Measurements from ENCODE around the gene FAAH.
"Not testable (repeated sequence)": the region's sequence is repeated elsewhere in the genome, so short reads cannot be mapped to it uniquely, and the experiment has no call there.

FAAH gene

DNA sequence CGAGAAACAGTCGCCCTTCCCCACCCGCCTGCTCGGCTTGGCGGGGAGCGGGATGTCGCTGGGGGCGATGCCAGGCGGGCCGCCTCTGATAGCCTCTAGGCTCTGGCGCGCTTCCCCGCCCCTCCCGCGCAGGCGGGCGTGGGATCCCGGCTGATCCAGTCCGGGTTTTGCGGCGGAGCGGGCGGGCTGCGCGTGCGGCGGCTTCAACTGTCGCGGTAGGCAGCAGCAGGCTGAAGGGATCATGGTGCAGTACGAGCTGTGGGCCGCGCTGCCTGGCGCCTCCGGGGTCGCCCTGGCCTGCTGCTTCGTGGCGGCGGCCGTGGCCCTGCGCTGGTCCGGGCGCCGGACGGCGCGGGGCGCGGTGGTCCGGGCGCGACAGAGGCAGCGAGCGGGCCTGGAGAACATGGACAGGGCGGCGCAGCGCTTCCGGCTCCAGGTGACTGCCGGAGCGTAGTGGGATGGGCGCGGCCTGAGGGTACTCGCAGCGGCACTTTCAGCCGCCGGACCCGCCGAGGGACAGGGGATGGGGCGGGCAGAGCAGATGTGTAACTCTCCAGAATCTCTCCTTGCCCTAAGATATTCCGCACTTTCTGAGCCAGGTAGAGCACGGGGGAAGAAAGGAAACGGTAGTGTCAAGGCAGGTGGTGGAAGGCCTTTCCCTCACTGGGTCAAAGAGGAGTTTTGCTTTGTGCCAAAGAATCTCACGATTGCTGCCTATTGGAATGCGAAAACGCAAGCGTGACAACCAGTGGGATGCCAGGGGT lies at the start of gene FAAH:
FAAH (plus strand) TSS at position 210 of the 764 bp plus-strand sequence; CDS start at position 242, 32 bp downstream.
- TF ChIP-seq, protein P1, sequence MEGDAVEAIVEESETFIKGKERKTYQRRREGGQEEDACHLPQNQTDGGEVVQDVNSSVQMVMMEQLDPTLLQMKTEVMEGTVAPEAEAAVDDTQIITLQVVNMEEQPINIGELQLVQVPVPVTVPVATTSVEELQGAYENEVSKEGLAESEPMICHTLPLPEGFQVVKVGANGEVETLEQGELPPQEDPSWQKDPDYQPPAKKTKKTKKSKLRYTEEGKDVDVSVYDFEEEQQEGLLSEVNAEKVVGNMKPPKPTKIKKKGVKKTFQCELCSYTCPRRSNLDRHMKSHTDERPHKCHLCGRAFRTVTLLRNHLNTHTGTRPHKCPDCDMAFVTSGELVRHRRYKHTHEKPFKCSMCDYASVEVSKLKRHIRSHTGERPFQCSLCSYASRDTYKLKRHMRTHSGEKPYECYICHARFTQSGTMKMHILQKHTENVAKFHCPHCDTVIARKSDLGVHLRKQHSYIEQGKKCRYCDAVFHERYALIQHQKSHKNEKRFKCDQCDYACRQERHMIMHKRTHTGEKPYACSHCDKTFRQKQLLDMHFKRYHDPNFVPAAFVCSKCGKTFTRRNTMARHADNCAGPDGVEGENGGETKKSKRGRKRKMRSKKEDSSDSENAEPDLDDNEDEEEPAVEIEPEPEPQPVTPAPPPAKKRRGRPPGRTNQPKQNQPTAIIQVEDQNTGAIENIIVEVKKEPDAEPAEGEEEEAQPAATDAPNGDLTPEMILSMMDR (IDR thresholded peaks at IDR 0.05; ENCODE audit: insufficient read depth, missing control alignments) = no peak
- no peak for DNase-seq (ENCODE audit: insufficient read length, low spot score)
- no peak for FAIRE-seq

DNA sequence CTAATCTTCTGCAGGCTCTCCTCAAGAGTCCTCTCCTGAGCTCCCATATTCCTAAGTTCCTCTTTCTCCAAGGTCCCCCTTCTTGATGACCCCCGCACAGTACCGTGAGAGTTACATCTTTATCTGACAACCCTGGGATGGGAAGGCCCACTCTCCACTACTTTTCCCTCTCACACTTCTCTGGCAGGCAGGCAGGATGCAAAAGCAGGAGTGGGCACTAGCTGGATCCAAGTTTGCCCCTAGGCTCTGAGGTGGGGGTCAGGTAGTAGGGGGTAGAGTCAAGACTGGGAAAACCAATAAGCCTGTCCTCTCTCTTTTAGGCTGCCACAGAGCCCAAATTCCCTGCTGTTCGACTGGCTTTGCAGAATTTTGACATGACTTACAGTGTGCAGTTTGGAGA lies 49.6 kb upstream of the FAAH start:
- TF ChIP-seq, protein P1 (IDR thresholded peaks at IDR 0.05; ENCODE audit: insufficient read depth, missing control alignments) = no peak
- no peak for DNase-seq (ENCODE audit: insufficient read length, low spot score)
- FAIRE-seq = no peak

DNA sequence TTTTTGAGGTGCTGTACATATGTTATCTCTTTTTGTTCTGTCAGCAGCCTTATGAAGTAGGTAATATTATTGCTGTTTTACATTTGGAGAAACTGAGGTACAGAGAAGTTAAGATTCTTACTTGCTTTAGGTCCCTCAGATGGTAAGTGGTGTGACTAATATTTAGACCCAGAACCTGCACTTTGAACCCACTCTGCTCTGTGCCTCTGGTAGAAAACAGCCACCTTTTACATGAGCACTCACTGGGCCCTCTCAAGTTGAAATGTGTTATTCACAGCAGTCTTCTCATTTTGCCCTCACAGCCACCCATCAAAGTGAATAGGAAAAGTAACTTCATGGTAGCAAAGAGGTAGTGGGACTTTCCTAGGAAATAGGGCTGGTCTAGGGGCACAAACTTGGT lies 48.8 kb upstream of the FAAH start:
- FAIRE-seq = no peak

DNA sequence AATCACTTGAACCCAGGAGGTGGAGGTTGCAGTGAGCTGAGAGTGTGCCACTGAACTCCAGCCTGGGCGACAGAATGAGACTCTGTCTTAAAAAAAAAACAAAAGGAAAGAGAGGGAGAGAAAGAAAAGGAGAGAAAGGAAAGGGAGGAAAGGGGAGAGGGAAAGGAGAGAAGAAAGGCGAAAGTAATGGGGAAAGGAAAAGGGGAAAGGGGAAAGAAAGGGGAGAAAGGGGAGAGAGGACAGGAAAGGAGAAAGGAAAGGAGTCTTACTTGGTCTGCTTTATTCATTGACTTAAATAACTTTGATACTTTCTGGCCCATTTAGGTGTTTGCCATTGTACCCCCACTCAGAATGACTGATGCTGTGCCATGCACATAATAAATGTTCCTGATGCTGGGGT lies 41.8 kb upstream of the FAAH start:
- TF ChIP-seq, protein P1 (IDR thresholded peaks at IDR 0.05; ENCODE audit: insufficient read depth, missing control alignments) = no peak
- DNase-seq (ENCODE audit: insufficient read length, low spot score) = no peak
- FAIRE-seq = no peak

More for the DNA sequence above, 48.8 kb upstream of the FAAH start:
- TF ChIP-seq, protein P1 (IDR thresholded peaks at IDR 0.05; ENCODE audit: insufficient read depth, missing control alignments) = no peak
- no peak for DNase-seq (ENCODE audit: insufficient read length, low spot score)

DNA sequence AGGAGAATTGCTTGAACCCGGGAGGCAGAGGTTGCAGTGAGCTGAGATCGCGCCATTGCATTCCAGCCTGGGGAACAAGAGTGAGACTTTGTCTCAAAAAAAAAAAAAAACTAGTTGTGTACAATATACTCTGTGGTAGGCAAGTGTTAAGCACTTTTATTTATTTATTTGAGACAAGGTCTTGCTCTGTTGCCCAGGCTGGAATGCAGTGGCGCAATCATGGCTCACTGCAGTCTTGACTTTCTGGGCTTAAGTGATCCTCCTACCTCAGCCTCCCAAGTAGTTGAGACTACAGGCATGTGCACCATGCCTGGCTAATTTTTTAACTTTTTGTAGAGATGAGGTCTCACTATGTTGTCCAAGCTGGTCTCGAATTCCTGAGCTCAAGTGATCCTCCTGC lies 38.2 kb upstream of the FAAH start:
- not testable (repeated sequence) for DNase-seq (ENCODE audit: insufficient read length, low spot score)

DNA sequence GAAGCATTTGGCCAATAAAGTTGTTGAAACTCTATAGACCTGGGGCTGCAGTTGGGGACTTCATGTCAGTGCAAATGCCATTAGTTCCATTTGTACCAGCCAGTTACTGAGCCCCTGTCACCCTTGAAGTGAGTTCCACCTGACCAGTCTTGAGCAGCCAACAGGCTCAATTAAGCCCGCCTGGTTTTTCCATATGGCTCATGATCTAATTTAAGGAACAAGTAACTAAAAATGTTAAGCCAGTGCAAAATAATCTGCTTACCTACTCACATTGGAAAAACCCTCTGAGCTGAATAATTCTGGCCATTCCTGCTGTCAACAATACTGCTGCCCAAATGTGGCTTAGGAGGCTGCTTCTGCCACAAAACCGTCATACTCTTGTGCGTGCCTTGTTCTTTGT lies 32.0 kb upstream of the FAAH start:
- TF ChIP-seq, protein P1 (IDR thresholded peaks at IDR 0.05; ENCODE audit: insufficient read depth, missing control alignments) = no peak
- DNase-seq (ENCODE audit: insufficient read length, low spot score) = no peak
- FAIRE-seq = peak; percentile 84

More for the DNA sequence above, 38.2 kb upstream of the FAAH start:
- not testable (repeated sequence) for FAIRE-seq

DNA sequence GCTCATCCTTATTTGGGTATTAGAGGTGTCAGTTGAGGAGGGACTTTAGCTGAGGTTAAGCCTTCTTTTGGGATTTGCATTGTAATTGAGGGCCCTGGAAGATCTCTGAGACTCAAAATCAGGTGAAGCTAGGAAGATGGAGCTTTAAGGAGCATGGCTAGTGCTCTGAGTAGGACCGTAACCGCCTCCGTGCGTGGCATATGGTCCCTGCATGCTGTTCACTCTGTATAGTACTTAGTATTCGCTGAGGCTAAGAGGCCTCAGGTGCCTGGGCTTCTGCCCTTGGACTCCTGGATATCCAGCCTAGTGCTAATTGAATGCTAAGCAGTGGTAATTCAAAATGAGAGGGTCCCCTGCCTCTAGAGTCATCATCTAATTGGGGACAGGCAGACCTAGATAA lies 31.0 kb upstream of the FAAH start:
- DNase-seq (ENCODE audit: insufficient read length, low spot score) (no peak), FAIRE-seq (peak; percentile 98)
- TF ChIP-seq, protein P1 (IDR thresholded peaks at IDR 0.05; ENCODE audit: insufficient read depth, missing control alignments) = no peak

All from D721Med (cell line).